COLO668 (cell line): ENCODE results near the gene LRRC70.
"Not testable (repeated sequence)": the region's sequence is repeated elsewhere in the genome, so short reads cannot be mapped to it uniquely, and the experiment has no call there.

Experiments
- DNase-seq: peaks from one replicate; lab custom pipeline; 2025; ENCODE audit not compliant: unreplicated experiment; lab: John Stamatoyannopoulos, UW

LRRC70 gene

GRCh38 chr5:62578540-62578939 lies at the start of gene LRRC70:
TSS of gene LRRC70 (plus strand) at chr5:62578819. CDS start at chr5:62579439, 620 bp downstream.
- no peak for DNase-seq

GRCh38 chr5:62533597-62533996 lies 45.0 kb upstream of the LRRC70 start:
- no peak for DNase-seq

- DNase-seq = no peak
These were observed 44.0 kb upstream of the LRRC70 start for GRCh38 chr5:62534461-62535236.

GRCh38 chr5:62536232-62536631 lies 42.4 kb upstream of the LRRC70 start:
- DNase-seq = no peak

GRCh38 chr5:62536783-62537182 lies 41.8 kb upstream of the LRRC70 start:
- no peak for DNase-seq

GRCh38 chr5:62538017-62538942 lies 40.3 kb upstream of the LRRC70 start:
- DNase-seq = no peak

GRCh38 chr5:62542720-62543119 lies 35.9 kb upstream of the LRRC70 start:
- DNase-seq = no peak

GRCh38 chr5:62547945-62548630 lies 30.5 kb upstream of the LRRC70 start:
- DNase-seq = no peak

GRCh38 chr5:62550103-62550502 lies 28.5 kb upstream of the LRRC70 start:
- DNase-seq = no peak

- DNase-seq = no peak
These were observed 22.7 kb upstream of the LRRC70 start for GRCh38 chr5:62555930-62556329.

- no peak for DNase-seq
These were observed 19.7 kb upstream of the LRRC70 start for GRCh38 chr5:62558941-62559340.

GRCh38 chr5:62560786-62561185 lies 17.8 kb upstream of the LRRC70 start:
- DNase-seq = no peak

- no peak for DNase-seq
These were observed 16.7 kb upstream of the LRRC70 start for GRCh38 chr5:62561896-62562295.

- DNase-seq = no peak
These were observed 15.8 kb upstream of the LRRC70 start for GRCh38 chr5:62562867-62563266.

GRCh38 chr5:62564101-62564500 lies 14.5 kb upstream of the LRRC70 start:
- DNase-seq = no peak

- DNase-seq = not testable (repeated sequence)
These were observed 12.9 kb upstream of the LRRC70 start for GRCh38 chr5:62565740-62566139.

- DNase-seq = no peak
These were observed 10.5 kb upstream of the LRRC70 start for GRCh38 chr5:62568143-62568542.

GRCh38 chr5:62568800-62569432 lies 9.7 kb upstream of the LRRC70 start:
- no peak for DNase-seq

GRCh38 chr5:62569470-62569869 lies 9.1 kb upstream of the LRRC70 start:
- no peak for DNase-seq

GRCh38 chr5:62572918-62573514 lies 5.6 kb upstream of the LRRC70 start:
- no peak for DNase-seq

- no peak for DNase-seq
These were observed 4.0 kb upstream of the LRRC70 start for GRCh38 chr5:62574599-62574998.
